K562 (cell line): ENCODE measurements around the gene SOX18. TPM values are rescaled to one million over a fixed set of nuclear protein-coding genes. Genes with fewer than 3 reads are reported as not detected.

Experiments used
- C11orf30 ChIP-seq: fragments of 450-650 bp; IDR thresholded peaks from 2 replicates; pipeline ENCODE4 v1.6.1; 2016; ENCODE audit warnings: low read depth, mild to moderate bottlenecking
- GABPB1 ChIP-seq: sonication (generic); formaldehyde crosslinking; IDR thresholded peaks from 2 replicates; pipeline ENCODE4 v1.8.0; 2022; ENCODE audit warnings: mild to moderate bottlenecking, missing genetic modification reagents
- TCF7 ChIP-seq: sonication (generic); IDR thresholded peaks from 2 replicates; pipeline ENCODE4 v1.6.1; 2016; ENCODE audit warnings: antibody characterized with exemption, borderline replicate concordance
- ZBTB1 ChIP-seq: sonication (generic); formaldehyde crosslinking; IDR thresholded peaks from 2 replicates; pipeline ENCODE4 v1.8.1; 2023; ENCODE audit warnings: missing genetic modification reagents, low read depth, mild to moderate bottlenecking, borderline replicate concordance
- ZNF197 ChIP-seq: fragments of 200-800 bp; sonication (Bioruptor generic); IDR thresholded peaks from 2 replicates; pipeline ENCODE4 v1.6.1; 2016; ENCODE audit warnings: low read depth, missing genetic modification characterization, missing compliant biosample characterization
- polyA plus RNA-seq, 8 experiments: library from polyadenylated mRNA; depleted of rRNA in 4 of 8; stranded (reverse) in 5 of 8; unstranded in 3 of 8; fragments of >200 nt; fragmentation: Nextera tagmentation in 2 of 8; fragmentation: Illumina TruSeq in 1 of 8; extraction: Ambion mirVana in 2 of 8; extraction: Trizol in 1 of 8; gene quantifications; 2 replicates each; pipeline versions ENCODE4 v1.2.1 to v1.2.3, GENCODE V29; 2011 to 2014; ENCODE audit warnings: inconsistent platforms in 1 of 8, missing spikeins in 1 of 8
- total RNA-seq, 7 experiments: library from RNA; depleted of rRNA in 6 of 7; stranded (reverse); fragments of >200 nt in 6 of 7; fragmentation: Illumina TruSeq in 2 of 7; extraction: Trizol in 2 of 7; gene quantifications; 2 replicates each; pipeline versions ENCODE4 v1.2.1 to v1.2.3, GENCODE V29; 2011 to 2021; ENCODE audit warnings: low replicate concordance in 1 of 7
- TF ChIP-seq, protein P1 (sequence below): fragments of 450-650 bp; IDR thresholded peaks from 2 replicates; pipeline ENCODE4 v1.6.1; 2016; ENCODE audit warnings: borderline replicate concordance
- TF ChIP-seq, protein P2 (sequence below): fragments of 450-650 bp; IDR thresholded peaks from 2 replicates; pipeline ENCODE4 v1.6.1; 2016; ENCODE audit warnings: mild to moderate bottlenecking, moderate library complexity
- TF ChIP-seq, protein P3 (sequence below), 2 experiments: IDR thresholded peaks; 2 replicates each; pipeline ENCODE4 v1.6.1; 2012; ENCODE audit warnings: improper control_type of control experiment in 2 of 2, low read depth in 2 of 2, low read length in 2 of 2, borderline replicate concordance in 1 of 2

SOX18 gene
- total and polyA plus RNA-seq, 9 of the 15 experiments (the other 6 are each of a cell fraction or from before 2014, with no cell fraction given): 0.15 to 19.8 (median 0.33) TPM

DNA sequence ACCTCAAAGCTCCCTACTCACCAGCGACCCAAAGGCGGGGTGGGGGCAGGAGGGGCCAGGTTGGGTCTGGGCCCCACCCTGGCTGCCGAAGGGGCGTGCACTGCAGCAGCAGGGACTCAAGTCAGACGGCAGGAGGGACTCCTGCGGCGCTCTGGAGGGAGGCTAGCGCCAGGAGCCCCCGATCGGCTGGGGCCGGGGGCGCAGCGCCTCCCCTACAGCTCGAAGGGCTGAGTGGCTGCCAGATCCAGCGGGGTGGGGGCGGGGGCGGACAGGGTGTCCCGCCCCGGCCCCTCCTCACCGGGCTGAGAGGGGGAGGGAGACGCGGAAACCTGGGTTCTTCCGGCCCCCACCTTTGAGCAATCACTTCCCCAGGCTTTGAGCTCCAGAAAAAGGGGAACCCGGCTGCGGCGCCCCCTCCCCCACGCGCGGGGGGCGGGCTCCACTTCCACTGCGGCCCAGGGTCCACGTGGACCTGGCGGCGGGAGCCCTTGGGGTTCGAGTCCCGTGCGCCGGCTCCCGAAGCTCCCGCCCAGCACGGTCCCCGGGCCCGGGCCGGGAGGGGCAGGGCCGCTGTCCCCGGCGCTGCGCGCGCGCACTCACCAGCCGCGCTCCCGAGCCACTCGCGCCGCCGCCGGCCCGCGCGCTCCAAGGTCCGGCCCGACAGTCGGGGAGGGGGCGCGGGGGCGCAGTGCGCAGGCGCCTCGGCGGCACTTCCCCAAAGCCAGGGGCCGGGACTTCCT, 30.0 kb upstream of the SOX18 start, which contains the start of gene RGS19 (continued):
- TF ChIP-seq, protein P1, sequence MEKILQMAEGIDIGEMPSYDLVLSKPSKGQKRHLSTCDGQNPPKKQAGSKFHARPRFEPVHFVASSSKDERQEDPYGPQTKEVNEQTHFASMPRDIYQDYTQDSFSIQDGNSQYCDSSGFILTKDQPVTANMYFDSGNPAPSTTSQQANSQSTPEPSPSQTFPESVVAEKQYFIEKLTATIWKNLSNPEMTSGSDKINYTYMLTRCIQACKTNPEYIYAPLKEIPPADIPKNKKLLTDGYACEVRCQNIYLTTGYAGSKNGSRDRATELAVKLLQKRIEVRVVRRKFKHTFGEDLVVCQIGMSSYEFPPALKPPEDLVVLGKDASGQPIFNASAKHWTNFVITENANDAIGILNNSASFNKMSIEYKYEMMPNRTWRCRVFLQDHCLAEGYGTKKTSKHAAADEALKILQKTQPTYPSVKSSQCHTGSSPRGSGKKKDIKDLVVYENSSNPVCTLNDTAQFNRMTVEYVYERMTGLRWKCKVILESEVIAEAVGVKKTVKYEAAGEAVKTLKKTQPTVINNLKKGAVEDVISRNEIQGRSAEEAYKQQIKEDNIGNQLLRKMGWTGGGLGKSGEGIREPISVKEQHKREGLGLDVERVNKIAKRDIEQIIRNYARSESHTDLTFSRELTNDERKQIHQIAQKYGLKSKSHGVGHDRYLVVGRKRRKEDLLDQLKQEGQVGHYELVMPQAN: peak; percentile 41; the same call in 1 of the 2 replicates
- TF ChIP-seq, protein P2, sequence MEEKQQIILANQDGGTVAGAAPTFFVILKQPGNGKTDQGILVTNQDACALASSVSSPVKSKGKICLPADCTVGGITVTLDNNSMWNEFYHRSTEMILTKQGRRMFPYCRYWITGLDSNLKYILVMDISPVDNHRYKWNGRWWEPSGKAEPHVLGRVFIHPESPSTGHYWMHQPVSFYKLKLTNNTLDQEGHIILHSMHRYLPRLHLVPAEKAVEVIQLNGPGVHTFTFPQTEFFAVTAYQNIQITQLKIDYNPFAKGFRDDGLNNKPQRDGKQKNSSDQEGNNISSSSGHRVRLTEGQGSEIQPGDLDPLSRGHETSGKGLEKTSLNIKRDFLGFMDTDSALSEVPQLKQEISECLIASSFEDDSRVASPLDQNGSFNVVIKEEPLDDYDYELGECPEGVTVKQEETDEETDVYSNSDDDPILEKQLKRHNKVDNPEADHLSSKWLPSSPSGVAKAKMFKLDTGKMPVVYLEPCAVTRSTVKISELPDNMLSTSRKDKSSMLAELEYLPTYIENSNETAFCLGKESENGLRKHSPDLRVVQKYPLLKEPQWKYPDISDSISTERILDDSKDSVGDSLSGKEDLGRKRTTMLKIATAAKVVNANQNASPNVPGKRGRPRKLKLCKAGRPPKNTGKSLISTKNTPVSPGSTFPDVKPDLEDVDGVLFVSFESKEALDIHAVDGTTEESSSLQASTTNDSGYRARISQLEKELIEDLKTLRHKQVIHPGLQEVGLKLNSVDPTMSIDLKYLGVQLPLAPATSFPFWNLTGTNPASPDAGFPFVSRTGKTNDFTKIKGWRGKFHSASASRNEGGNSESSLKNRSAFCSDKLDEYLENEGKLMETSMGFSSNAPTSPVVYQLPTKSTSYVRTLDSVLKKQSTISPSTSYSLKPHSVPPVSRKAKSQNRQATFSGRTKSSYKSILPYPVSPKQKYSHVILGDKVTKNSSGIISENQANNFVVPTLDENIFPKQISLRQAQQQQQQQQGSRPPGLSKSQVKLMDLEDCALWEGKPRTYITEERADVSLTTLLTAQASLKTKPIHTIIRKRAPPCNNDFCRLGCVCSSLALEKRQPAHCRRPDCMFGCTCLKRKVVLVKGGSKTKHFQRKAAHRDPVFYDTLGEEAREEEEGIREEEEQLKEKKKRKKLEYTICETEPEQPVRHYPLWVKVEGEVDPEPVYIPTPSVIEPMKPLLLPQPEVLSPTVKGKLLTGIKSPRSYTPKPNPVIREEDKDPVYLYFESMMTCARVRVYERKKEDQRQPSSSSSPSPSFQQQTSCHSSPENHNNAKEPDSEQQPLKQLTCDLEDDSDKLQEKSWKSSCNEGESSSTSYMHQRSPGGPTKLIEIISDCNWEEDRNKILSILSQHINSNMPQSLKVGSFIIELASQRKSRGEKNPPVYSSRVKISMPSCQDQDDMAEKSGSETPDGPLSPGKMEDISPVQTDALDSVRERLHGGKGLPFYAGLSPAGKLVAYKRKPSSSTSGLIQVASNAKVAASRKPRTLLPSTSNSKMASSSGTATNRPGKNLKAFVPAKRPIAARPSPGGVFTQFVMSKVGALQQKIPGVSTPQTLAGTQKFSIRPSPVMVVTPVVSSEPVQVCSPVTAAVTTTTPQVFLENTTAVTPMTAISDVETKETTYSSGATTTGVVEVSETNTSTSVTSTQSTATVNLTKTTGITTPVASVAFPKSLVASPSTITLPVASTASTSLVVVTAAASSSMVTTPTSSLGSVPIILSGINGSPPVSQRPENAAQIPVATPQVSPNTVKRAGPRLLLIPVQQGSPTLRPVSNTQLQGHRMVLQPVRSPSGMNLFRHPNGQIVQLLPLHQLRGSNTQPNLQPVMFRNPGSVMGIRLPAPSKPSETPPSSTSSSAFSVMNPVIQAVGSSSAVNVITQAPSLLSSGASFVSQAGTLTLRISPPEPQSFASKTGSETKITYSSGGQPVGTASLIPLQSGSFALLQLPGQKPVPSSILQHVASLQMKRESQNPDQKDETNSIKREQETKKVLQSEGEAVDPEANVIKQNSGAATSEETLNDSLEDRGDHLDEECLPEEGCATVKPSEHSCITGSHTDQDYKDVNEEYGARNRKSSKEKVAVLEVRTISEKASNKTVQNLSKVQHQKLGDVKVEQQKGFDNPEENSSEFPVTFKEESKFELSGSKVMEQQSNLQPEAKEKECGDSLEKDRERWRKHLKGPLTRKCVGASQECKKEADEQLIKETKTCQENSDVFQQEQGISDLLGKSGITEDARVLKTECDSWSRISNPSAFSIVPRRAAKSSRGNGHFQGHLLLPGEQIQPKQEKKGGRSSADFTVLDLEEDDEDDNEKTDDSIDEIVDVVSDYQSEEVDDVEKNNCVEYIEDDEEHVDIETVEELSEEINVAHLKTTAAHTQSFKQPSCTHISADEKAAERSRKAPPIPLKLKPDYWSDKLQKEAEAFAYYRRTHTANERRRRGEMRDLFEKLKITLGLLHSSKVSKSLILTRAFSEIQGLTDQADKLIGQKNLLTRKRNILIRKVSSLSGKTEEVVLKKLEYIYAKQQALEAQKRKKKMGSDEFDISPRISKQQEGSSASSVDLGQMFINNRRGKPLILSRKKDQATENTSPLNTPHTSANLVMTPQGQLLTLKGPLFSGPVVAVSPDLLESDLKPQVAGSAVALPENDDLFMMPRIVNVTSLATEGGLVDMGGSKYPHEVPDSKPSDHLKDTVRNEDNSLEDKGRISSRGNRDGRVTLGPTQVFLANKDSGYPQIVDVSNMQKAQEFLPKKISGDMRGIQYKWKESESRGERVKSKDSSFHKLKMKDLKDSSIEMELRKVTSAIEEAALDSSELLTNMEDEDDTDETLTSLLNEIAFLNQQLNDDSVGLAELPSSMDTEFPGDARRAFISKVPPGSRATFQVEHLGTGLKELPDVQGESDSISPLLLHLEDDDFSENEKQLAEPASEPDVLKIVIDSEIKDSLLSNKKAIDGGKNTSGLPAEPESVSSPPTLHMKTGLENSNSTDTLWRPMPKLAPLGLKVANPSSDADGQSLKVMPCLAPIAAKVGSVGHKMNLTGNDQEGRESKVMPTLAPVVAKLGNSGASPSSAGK: no peak
- TF ChIP-seq GABPB1 (CRISPR knock-in tag) (peak; percentile 33), ZNF197 (CRISPR knock-in tag) (no peak; the same call in 1 of the 2 replicates), ZBTB1 (CRISPR knock-in tag) (no peak), C11orf30 (no peak), TCF7 (no peak)
- TF ChIP-seq, protein P3, sequence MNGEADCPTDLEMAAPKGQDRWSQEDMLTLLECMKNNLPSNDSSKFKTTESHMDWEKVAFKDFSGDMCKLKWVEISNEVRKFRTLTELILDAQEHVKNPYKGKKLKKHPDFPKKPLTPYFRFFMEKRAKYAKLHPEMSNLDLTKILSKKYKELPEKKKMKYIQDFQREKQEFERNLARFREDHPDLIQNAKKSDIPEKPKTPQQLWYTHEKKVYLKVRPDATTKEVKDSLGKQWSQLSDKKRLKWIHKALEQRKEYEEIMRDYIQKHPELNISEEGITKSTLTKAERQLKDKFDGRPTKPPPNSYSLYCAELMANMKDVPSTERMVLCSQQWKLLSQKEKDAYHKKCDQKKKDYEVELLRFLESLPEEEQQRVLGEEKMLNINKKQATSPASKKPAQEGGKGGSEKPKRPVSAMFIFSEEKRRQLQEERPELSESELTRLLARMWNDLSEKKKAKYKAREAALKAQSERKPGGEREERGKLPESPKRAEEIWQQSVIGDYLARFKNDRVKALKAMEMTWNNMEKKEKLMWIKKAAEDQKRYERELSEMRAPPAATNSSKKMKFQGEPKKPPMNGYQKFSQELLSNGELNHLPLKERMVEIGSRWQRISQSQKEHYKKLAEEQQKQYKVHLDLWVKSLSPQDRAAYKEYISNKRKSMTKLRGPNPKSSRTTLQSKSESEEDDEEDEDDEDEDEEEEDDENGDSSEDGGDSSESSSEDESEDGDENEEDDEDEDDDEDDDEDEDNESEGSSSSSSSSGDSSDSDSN (IDR thresholded peaks at IDR 0.05; ENCODE audit: borderline replicate concordance in 1 of 2, low read depth in 2 of 2, low read length in 2 of 2): no peak
